ENCODE results near the gene AKR1E2. TPM values are rescaled to one million over a fixed set of nuclear protein-coding genes. Genes with fewer than 3 reads are reported as not detected.

The AKR1E2 gene
- total RNA-seq, 1 experiment from 2014 or later: 0.36 TPM

DNA sequence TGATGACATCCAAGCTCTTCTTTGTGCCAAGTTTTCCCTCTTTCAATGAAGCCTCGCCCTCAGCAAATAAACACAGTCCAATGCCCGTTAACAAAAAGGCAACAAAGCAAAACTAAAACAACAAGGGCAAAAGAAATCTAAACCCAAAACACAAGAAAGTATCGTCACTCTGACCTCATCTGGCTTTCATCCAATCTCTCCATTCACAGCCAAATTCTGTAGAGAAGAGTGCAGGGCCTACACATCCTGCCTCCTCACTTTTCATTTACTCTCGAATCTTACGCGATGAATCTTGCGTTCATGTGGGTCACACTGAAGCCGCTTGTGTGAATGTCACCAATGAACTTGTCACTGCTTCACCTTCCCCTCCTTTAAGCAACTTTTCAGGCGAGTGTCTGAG, 15.9 kb upstream of the AKR1E2 start:
- Histone ChIP-seq H3K9ac (ENCODE audit: low read length) (no peak overlapping the region), H3K36me3 (ENCODE audit: low read depth, low read length) (no peaks in the 10 kb centered on the region), H3K79me2 (ENCODE audit: low read length) (no peaks in the 10 kb centered on the region), H3K9me3 (ENCODE audit: low read length) (no peaks in the 10 kb centered on the region), H3K4me1 (ENCODE audit: insufficient read depth, low read length) (peaks cover 21% of the 10 kb centered on the region), H3K4me3 (ENCODE audit: low read length) (no peak overlapping the region), H3K9me2 (replicated peaks; ENCODE audit: low read length) (no peaks in the 10 kb centered on the region), H3F3A (ENCODE audit: low read length, unreplicated experiment) (no peaks in the 10 kb centered on the region), H3K4me2 (ENCODE audit: low read length) (no peak overlapping the region), H3K27ac (ENCODE audit: low read length) (0 out of 2 replicates have a peak overlapping the region, but pooled peaks have one; percentile 7), H3K27me3 (ENCODE audit: low read length) (no peaks in the 10 kb centered on the region), H2AFZ (ENCODE audit: low read length) (no peak overlapping the region), H4K20me1 (ENCODE audit: low read length) (no peaks in the 10 kb centered on the region)
- intact Hi-C loops (cut with micrococcal nuclease): no loop called here
- TF ChIP-seq EZH2 (IDR thresholded peaks at IDR 0.05; ENCODE audit: low read length, unreplicated experiment) (no peak), EZH2phosphoT487 (IDR thresholded peaks at IDR 0.05; ENCODE audit: borderline replicate concordance, low read length) (no peak)
- TF ChIP-seq, protein P1, sequence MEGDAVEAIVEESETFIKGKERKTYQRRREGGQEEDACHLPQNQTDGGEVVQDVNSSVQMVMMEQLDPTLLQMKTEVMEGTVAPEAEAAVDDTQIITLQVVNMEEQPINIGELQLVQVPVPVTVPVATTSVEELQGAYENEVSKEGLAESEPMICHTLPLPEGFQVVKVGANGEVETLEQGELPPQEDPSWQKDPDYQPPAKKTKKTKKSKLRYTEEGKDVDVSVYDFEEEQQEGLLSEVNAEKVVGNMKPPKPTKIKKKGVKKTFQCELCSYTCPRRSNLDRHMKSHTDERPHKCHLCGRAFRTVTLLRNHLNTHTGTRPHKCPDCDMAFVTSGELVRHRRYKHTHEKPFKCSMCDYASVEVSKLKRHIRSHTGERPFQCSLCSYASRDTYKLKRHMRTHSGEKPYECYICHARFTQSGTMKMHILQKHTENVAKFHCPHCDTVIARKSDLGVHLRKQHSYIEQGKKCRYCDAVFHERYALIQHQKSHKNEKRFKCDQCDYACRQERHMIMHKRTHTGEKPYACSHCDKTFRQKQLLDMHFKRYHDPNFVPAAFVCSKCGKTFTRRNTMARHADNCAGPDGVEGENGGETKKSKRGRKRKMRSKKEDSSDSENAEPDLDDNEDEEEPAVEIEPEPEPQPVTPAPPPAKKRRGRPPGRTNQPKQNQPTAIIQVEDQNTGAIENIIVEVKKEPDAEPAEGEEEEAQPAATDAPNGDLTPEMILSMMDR (conservative IDR thresholded peaks at IDR 0.05; ENCODE audit: low read depth, low read length): no peak
- no peak for ATAC-seq
- ChIA-PET POLR2A (ENCODE audit: unreplicated experiment) (interaction anchor here (0.6 kb wide), 1 partner anchor 163 kb away, joined by 4 read pairs; no protein-coding TSS in a partner anchor), CTCF (no interaction called here)
- no peak for DNase-seq
- BruUV-seq (replicated peaks): no TSS peak

DNA sequence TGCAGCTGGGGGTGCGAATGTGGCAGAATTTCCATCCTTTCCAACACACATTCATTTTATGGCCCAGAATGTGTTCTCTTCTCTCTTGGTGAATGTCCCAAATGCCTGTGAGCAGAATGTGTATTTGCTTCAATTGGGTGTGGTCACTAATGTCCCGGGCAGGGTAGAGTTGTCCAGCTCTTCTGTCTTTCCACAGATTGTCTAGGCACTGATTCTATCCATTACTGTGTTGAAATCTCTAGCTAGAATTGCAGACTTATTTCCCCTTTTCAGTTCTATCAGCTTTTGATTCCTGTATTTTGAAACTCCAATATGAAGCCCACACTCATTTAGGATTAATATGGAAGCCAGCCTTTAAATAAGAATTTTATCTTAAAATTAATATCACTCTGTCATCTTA, 14.0 kb upstream of the AKR1E2 start:
- Histone ChIP-seq H3K9ac (ENCODE audit: low read length) (peak overlapping the region; percentile 33; the same call in 1 of the 2 replicates), H3F3A (ENCODE audit: low read length, unreplicated experiment) (no peaks in the 10 kb centered on the region), H3K27ac (ENCODE audit: low read length) (peak overlapping the region; percentile 67), H3K36me3 (ENCODE audit: low read depth, low read length) (no peaks in the 10 kb centered on the region), H2AFZ (ENCODE audit: low read length) (no peak overlapping the region), H4K20me1 (ENCODE audit: low read length) (no peaks in the 10 kb centered on the region), H3K9me3 (ENCODE audit: low read length) (no peaks in the 10 kb centered on the region), H3K4me1 (ENCODE audit: insufficient read depth, low read length) (peaks cover 21% of the 10 kb centered on the region), H3K4me2 (ENCODE audit: low read length) (no peak overlapping the region), H3K27me3 (ENCODE audit: low read length) (no peaks in the 10 kb centered on the region), H3K79me2 (ENCODE audit: low read length) (no peaks in the 10 kb centered on the region), H3K9me2 (replicated peaks; ENCODE audit: low read length) (no peaks in the 10 kb centered on the region), H3K4me3 (ENCODE audit: low read length) (no peak overlapping the region)
- intact Hi-C loops (cut with micrococcal nuclease): no loop called here
- DNase-seq (no peak), ATAC-seq (no peak)
- ChIA-PET CTCF (no interaction called here), POLR2A (ENCODE audit: unreplicated experiment) (no interaction called here)
- no TSS peak for BruUV-seq (replicated peaks)
- TF ChIP-seq EZH2 (IDR thresholded peaks at IDR 0.05; ENCODE audit: low read length, unreplicated experiment): no peak
- TF ChIP-seq, protein P1 (conservative IDR thresholded peaks at IDR 0.05; ENCODE audit: low read depth, low read length): no peak
- no peak for TF ChIP-seq EZH2phosphoT487 (IDR thresholded peaks at IDR 0.05; ENCODE audit: borderline replicate concordance, low read length)

DNA sequence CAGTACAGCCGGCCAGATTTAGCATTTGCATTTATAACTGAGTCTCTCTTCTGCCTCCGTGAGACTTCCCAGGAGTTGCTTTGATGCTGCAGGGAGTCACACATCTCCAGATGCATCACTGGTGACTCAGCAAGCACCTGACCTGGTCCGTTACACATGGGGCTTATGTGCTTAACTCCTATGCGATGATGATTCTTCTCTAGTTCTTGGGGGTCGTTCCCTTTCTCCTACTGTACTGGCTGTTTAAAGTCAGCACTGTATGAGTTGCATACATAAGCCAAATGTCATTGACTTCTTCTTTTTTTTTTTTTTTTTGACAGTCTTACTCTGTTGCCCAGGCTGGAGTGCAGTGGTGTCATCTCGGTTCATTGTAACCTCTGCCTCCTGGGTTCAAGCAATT, 13.0 kb upstream of the AKR1E2 start:
- Histone ChIP-seq H3K9ac (ENCODE audit: low read length) (no peak overlapping the region), H3K79me2 (ENCODE audit: low read length) (no peaks in the 10 kb centered on the region), H2AFZ (ENCODE audit: low read length) (no peak overlapping the region), H3F3A (ENCODE audit: low read length, unreplicated experiment) (no peaks in the 10 kb centered on the region), H4K20me1 (ENCODE audit: low read length) (no peaks in the 10 kb centered on the region), H3K9me3 (ENCODE audit: low read length) (no peaks in the 10 kb centered on the region), H3K4me2 (ENCODE audit: low read length) (no peak overlapping the region), H3K9me2 (replicated peaks; ENCODE audit: low read length) (no peaks in the 10 kb centered on the region), H3K36me3 (ENCODE audit: low read depth, low read length) (no peaks in the 10 kb centered on the region), H3K4me3 (ENCODE audit: low read length) (no peak overlapping the region), H3K27me3 (ENCODE audit: low read length) (no peaks in the 10 kb centered on the region), H3K4me1 (ENCODE audit: insufficient read depth, low read length) (peaks cover 16% of the 10 kb centered on the region), H3K27ac (ENCODE audit: low read length) (peak overlapping the region; percentile 67)
- DNase-seq (peak; percentile 66), ATAC-seq (peak; percentile 80)
- POLR2A ChIA-PET (ENCODE audit: unreplicated experiment): no interaction called here
- no TSS peak for BruUV-seq (replicated peaks)
- no peak for TF ChIP-seq EZH2phosphoT487 (IDR thresholded peaks at IDR 0.05; ENCODE audit: borderline replicate concordance, low read length)
- TF ChIP-seq EZH2 (IDR thresholded peaks at IDR 0.05; ENCODE audit: low read length, unreplicated experiment): no peak
- TF ChIP-seq, protein P1 (conservative IDR thresholded peaks at IDR 0.05; ENCODE audit: low read depth, low read length): no peak
- intact Hi-C loops (cut with micrococcal nuclease): no loop called here
- CTCF ChIA-PET: no interaction called here

Data from PC-3 (cell line).